Mammary epithelial cell (primary cell): Measurements from ENCODE around the gene ZNF264.

ENCODE experiments used
- EZH2 ChIP-seq: IDR thresholded peaks from 2 replicates; pipeline ENCODE4 v1.6.1; 2012; ENCODE audit warnings: low read length, inconsistent platforms, borderline replicate concordance
- TF ChIP-seq, protein P1 (sequence below), 2 donors: IDR thresholded peaks in 1 of 2; conservative IDR thresholded peaks in 1 of 2; 2 replicates each; pipeline ENCODE4 v1.5.1; 2011 to 2012; ENCODE audit warnings: inconsistent platforms in 2 of 2, low read length in 2 of 2, mild to moderate bottlenecking in 2 of 2, control low read depth in 1 of 2, low read depth in 1 of 2; ENCODE audit not compliant: insufficient read depth in 1 of 2; ENCODE audit errors: extremely low read depth in 1 of 2

DNA sequence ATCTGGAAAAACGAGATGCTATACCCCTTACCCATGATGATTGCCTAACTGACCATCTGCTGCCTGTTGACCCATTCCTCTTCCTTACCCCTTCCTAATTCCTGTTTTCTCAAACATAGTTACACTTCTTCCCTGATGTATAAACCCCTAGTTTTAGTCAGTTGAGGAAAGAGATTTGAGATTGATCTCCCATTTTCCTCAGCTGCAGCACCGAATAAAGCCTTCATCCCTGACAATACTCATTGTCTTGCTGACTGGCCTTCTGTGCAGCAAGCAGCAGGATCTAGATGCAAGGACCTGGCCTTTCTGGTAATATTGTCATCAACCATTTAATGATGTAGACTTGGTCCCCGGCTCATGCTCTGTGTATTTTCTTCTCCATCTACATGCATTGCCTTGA lies 999 bp upstream of the ZNF264 start:
- TF ChIP-seq, protein P1, sequence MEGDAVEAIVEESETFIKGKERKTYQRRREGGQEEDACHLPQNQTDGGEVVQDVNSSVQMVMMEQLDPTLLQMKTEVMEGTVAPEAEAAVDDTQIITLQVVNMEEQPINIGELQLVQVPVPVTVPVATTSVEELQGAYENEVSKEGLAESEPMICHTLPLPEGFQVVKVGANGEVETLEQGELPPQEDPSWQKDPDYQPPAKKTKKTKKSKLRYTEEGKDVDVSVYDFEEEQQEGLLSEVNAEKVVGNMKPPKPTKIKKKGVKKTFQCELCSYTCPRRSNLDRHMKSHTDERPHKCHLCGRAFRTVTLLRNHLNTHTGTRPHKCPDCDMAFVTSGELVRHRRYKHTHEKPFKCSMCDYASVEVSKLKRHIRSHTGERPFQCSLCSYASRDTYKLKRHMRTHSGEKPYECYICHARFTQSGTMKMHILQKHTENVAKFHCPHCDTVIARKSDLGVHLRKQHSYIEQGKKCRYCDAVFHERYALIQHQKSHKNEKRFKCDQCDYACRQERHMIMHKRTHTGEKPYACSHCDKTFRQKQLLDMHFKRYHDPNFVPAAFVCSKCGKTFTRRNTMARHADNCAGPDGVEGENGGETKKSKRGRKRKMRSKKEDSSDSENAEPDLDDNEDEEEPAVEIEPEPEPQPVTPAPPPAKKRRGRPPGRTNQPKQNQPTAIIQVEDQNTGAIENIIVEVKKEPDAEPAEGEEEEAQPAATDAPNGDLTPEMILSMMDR (conservative IDR thresholded peaks at IDR 0.05 in 1 of 2, IDR thresholded peaks at IDR 0.05 in 1 of 2; ENCODE audit: extremely low read depth in 1 of 2, insufficient read depth in 1 of 2, low read depth in 1 of 2, low read length in 2 of 2), result no peak
- TF ChIP-seq EZH2, result no peak
